ENCODE results near the gene RAB31.

GRCh38 chr18:9659499-9660375, 48.4 kb upstream of the RAB31 start:
- no peak for TF ChIP-seq POLR2A (IDR thresholded peaks at IDR 0.05)
- no peak for TF ChIP-seq CTCF (IDR thresholded peaks at IDR 0.05)
- TF ChIP-seq POLR2AphosphoS5 (IDR thresholded peaks at IDR 0.05), result no peak
